Raji (cell line): ENCODE data around the gene PRKCA.

ENCODE experiments used
- POLR2A ChIP-seq: IDR thresholded peaks from 2 replicates; pipeline ENCODE4 v1.6.1; 2011; ENCODE audit warnings: low read depth, low read length, control low read depth; ENCODE audit not compliant: insufficient read depth

PRKCA gene

GRCh38 chr17:66701462-66701861 lies 399.0 kb downstream of the PRKCA start:
- TF ChIP-seq POLR2A = no peak

- TF ChIP-seq POLR2A = no peak
These were observed 399.9 kb downstream of the PRKCA start for GRCh38 chr17:66702106-66702936.

DNA sequence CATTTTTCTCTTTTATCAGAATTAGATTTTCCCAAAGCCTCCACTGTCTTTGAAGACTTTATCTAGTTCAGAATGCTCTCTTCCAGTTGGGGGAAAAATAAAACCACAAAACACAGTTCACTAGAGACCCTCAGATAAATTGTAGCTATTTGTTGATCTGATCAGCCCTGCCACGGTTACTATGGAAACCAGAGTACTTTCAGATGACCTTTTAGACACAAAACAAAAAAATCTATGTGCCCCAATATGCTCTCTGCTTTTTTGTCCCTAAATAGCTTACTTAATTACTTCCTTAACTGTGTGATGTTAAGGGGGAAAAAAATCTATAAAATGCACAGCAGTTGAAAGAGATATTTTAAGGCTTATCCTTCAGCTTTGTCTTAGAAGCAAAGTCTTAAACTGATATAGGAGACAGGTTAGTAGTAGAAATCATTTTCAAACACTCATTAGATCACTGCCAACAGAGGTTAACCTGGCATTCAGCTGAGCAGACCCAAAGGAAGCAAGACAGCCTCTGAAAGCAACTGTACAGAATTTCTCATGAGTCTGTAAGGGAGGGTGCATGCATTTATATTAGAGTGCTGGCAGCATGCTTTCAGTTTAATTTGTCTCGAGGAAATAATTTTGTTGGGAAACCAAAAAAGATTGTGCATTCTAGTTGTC lies 402.6 kb downstream of the PRKCA start:
- no peak for TF ChIP-seq POLR2A

GRCh38 chr17:66706851-66707450 lies 404.5 kb downstream of the PRKCA start:
- TF ChIP-seq POLR2A = no peak

GRCh38 chr17:66711401-66711800 lies 409.0 kb downstream of the PRKCA start:
- TF ChIP-seq POLR2A = no peak

DNA sequence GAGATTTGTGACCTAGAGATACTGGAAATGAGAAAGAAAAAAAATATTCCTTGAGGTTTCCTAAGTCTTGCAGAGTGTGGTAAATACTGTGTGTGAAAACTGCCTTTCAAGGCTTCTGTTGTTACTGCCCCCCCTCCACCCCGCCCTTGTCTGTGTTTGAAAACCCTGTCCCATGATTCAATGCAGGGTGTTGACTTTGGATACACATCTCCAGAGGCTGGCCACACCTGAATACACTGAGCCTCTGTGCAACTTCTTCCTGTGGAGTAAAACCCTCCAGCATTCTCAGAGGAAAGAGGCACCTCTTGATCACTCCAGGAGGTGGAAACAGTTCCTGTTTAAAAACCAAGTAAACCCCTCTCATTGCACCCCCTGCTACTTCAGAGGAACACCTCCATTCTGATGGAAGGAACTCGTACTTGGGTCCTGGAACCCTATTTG lies 409.5 kb downstream of the PRKCA start:
- TF ChIP-seq POLR2A = no peak

- TF ChIP-seq POLR2A = no peak
These were observed 410.0 kb downstream of the PRKCA start for GRCh38 chr17:66712453-66712852.

DNA sequence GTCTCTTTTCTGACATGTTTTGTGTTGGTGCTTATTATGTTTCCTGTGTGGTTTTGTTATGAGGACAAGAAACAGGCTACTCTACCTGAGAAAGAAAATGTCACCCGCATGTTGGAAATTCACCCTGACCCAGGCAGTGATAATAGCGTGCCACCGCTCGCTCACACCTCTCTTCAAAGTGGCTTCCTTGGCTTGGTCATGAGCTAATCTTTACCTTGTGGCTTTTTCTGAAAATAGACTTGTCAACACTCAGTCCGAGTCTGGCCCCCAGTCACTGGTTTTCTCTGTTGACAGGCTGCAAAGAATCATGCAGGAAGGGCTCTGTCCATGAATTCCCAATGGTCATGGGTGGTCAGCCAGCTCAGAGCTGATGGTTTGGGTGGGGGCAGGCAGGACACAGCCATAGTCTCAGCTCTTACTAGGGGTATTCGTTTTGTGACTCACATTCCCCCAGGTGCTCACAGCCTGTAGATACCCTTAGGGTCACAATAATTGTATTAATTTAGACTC lies 411.2 kb downstream of the PRKCA start:
- no peak for TF ChIP-seq POLR2A

DNA sequence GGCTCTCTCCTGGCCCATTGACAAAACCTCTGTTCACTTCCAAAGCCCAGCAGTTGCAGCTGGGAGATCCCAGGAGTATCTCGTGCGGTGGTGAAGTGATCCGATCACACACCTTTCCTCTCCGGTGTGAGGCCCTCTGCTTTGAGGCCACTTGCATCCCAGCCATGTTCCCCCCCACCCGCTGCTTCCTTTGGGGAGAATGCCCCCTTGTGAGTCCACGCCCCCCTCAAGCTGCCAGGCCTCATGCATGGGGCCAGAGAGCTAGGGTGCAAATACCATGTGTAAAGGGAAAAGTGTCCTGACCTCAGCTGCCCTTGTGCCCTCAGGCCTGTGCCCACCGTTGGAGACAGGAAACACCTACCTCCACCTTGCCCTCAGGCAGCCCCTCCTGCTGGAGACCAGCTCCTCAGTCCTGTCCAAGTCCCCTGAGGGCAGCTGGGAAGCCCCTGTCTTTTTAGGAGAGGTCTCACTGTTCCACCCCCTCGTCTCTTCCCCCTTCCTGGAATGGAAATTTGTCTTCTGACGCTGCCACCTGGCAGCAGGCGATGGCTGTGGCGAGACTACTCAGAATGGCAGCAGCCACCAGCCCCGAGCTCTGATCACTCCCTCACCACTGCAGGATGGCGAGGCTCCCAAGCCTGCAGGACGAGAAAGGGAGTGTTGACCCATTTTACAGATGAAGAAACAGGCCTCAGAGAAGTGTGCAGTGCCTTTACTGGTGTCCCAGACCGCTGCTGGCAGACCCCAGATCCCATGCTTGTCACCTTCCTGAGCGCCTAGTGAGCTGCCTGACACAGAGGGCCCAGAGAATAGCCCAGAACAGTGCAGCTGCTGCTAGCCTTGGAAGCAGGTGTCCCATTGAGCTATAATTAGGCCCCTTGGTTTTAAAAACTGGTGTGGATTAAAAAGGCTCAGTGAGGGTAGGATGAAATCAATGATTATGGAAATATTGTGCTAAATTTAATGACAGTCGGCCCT lies 411.9 kb downstream of the PRKCA start:
- TF ChIP-seq POLR2A = no peak

DNA sequence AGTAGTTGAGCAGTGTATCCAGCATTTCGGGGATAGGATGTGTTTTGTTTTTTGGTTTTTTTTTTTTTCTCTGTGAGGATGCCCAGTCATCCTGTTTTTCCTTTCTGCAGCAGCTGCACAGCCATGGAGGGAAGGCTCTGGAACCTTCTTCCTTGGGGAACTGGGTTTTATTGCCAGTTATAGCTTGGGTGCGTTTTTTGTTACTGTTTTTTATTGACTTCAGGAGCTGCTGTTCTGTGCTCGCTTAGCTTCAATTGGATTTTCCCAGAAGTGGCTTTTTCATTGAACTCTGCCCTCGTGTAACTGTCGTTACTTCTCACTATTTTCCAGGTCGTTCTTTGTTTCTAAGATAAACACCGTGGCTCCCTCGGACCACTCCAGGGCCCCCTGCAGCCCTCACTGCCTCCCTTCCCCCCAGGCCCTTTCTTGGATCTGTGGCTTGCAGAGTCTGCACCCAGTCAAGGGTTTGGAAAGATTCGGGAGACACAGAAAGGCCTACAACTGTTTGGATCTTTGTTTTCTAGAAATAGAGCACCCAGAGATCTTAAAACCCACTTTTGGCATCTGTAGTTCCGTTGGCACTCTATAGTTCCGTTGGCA lies 412.8 kb downstream of the PRKCA start:
- TF ChIP-seq POLR2A = no peak

DNA sequence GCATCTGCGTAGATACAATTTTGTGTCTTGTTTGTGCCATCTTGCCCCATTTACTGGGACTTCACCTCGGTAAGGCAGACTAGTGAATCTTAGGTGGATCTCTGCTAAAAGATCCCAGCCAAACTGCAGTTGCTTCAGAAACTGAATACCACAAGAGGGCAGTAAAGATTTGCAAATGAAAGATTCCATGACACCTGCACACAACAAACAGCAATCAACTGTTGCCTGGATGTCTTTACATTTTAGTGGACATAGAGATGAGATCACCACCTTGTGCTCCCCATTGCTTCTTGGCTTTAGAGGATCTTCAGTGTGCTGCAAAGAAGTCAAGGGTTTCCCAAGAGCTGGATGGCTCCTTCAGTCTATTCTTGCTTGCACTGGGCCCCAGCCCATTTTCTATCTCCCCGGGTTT lies 413.3 kb downstream of the PRKCA start:
- TF ChIP-seq POLR2A = no peak

DNA sequence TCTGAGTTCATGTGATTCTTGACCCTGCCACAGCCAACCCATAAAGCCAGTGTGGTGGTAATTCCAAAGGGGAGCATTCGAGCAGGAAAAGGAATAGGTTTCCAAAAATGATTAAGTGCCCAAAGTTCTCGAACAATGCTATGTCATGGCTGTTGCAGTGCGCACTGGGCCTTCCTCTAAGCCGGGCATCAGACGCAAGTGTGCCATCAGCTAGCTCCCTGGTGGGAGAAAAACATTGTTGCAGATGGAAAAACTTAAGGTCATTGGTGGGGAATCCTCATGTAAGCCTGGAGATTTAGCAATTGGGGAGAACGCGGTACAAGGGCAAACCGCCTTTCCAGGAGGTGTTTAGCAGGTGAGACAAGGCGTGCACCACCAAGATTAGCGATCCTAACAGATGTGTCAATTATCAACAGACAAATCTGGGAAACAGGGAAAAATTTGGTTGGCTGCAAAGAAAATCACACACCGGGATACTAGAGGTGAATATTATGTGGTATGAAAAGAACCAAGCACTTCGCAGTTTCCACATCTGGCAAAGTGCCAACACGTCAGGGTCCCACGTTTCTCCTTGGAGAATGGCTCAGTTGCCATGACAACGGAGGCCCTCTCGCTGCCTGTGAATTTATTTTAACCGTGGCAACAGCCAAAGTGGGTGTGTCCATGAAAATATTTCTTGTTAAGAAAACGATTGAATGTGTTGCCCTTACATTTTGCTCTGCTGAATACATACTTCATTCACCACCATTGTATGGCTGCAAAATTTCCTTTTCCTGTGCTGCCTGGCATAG lies 414.0 kb downstream of the PRKCA start:
- no peak for TF ChIP-seq POLR2A

- TF ChIP-seq POLR2A = no peak
These were observed 415.2 kb downstream of the PRKCA start for GRCh38 chr17:66717641-66718058.

- no peak for TF ChIP-seq POLR2A
These were observed 417.6 kb downstream of the PRKCA start for GRCh38 chr17:66720027-66720426.

GRCh38 chr17:66720567-66720966 lies 418.2 kb downstream of the PRKCA start:
- TF ChIP-seq POLR2A = no peak
